Activated T-cell treated with anti-CD3 and anti-CD28 coated beads for 24 hours (primary cell): ENCODE results near the gene ETFDH.
"Not testable (repeated sequence)": the region's sequence is repeated elsewhere in the genome, so short reads cannot be mapped to it uniquely, and the experiment has no call there.

Experiments used
- DNase-seq: peaks from one replicate; pipeline ENCODE4 v3.0.0-alpha.2; 2020; ENCODE audit warnings: low read depth

ETFDH gene

DNA sequence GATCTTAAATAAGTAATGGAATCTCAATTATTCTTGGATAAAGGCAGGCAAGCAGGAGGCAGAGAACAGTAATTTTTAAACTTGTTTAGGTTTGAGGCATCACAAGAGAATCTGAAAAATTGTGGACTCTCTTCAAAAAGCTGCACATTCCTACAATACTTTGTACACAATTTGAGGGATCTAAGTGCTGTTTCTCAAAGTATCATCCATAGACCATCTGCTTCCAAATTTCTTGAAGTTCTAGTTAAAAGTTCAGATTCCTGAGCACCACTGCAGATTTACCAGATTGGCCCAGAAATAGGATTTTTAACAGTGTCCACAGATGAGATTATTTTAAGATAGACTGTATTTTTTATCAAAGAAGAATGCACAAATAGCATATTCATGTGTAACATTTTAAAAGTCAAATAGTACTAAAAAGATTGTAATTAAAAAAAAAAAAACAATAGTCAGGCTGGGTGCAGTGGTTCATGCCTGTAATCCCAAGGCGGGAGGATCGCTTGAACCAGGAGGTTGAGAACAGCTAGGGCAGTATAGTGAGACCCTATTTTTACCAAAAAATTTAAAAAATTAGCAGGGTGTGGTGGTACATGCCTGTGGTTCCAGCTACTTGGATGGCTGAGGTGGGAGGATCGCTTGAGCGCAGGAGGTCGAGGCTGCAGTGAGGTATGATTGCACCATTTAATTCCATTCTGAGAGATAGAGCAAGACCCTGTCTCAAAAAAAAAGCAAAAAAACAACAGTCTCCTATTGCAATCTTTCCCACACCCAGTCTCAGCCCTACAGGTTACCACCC is 82.5 kb downstream of the ETFDH start:
- DNase-seq, result no peak

DNA sequence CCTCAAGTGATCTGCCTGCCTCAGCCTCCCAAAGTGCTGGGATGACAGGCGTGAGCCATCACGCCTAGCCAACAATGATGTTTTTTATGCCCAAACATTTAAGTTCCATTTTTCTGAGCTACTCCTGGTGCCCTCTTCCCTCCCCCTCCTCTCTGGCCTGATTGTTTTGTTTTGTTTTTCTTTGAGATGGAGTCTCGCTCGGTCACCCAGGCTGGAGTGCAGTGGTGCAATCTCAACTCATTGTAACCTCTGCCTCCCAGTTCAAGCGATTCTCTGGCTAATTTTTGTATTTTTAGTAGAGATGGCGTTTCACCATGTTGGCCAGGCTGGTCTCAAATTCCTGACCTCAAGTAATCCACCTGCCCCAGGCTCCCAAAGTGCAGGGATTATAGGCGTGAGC is 83.7 kb downstream of the ETFDH start:
- not testable (repeated sequence) for DNase-seq

DNA sequence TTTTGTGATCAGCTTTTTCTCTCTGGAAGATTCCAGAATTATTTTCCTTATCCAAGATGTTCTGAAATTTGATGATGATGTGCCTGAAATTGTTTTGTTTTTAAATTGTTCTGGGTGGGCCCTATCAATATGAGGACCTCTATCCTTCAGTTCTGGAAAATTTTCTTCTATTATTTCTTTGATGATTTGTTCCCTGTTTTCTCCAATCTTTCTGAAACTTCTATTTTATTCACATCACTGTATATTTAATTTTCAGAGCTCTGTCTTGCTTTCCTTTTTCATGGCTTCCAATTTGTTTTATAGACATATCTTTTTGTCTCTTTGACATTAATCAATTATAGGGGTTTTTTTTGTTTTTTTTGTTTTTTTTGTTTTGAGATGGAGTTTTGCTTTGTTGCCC is 84.5 kb downstream of the ETFDH start:
- no peak for DNase-seq

DNA sequence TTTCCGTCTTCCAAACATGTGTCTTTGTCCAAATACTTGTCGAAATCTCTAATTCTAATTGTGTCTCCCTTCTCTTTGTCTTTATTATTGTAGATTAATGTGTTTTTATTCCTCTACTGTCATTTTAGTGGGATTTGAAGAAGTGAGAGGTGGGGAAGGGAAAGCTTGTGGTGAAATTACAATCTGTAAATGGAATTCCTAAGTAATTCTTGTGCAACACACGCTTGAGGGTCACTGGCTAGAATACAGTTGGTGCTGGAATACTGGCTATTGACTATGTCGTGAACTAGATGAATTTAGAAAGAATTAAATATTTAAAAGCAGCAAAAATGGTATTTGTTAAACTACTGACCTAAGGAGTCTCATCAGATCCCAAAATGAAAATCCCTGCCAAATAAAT is 86.0 kb downstream of the ETFDH start:
- no peak for DNase-seq

DNA sequence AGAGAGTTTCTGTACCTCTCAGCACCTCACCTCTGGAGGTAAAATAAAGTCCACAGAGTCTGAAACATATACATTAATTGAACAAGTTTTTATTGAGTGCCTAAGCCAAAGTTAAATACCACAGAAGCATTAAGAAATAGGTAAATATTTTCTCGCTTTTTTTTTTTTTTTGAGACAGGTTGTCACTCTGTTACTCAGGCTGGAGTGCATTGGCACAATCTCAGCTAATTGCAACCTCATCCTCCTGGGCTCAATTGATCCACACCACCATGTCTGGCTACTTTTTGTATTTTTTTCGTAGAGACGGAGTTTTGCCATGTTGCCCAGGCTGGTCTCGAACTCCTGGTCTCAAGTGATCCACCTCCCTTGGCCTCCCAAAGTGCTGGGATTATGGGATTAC is 86.6 kb downstream of the ETFDH start:
- DNase-seq, result no peak
